Mesenchymal stem cell (in vitro differentiated cells and primary cell): ENCODE measurements around the gene AFTPH.

ENCODE experiments used
- DNase-seq: peaks from one replicate; pipeline ENCODE4 v3.0.0-alpha.2; 2013
- H2AFZ ChIP-seq: one replicate; pipeline ENCODE4 v1.6.1; 2013; ENCODE audit warnings: low read depth, mild to moderate bottlenecking, control low read depth, inconsistent platforms, low read length, moderate library complexity
- H2AK5ac ChIP-seq: 2 replicates; pipeline ENCODE4 v1.6.1; 2013; ENCODE audit warnings: low read length, moderate library complexity, mild to moderate bottlenecking, inconsistent platforms; ENCODE audit not compliant: severe bottlenecking
- H2BK120ac ChIP-seq: one replicate; pipeline ENCODE4 v1.6.1; 2013; ENCODE audit warnings: low read depth, mild to moderate bottlenecking, inconsistent platforms, low read length, moderate library complexity
- H2BK12ac ChIP-seq, 2 experiments: one replicate each; pipeline ENCODE4 v1.6.1; 2013; ENCODE audit warnings: inconsistent platforms in 2 of 2, low read length in 2 of 2, mild to moderate bottlenecking in 2 of 2, moderate library complexity in 2 of 2, control low read depth in 1 of 2
- H2BK15ac ChIP-seq: one replicate; pipeline ENCODE4 v1.6.1; 2013; ENCODE audit warnings: mild to moderate bottlenecking, low read depth, inconsistent platforms; ENCODE audit not compliant: poor library complexity, severe bottlenecking
- H2BK5ac ChIP-seq: 2 replicates; pipeline ENCODE4 v1.6.1; 2013; ENCODE audit warnings: low read depth, mild to moderate bottlenecking, low read length, control low read depth, inconsistent platforms; ENCODE audit not compliant: poor library complexity, severe bottlenecking
- H3K14ac ChIP-seq, 2 experiments: one replicate each; pipeline ENCODE4 v1.6.1; 2013; ENCODE audit warnings: inconsistent platforms in 2 of 2, low read length in 2 of 2, control low read depth in 1 of 2, mild to moderate bottlenecking in 1 of 2, moderate library complexity in 1 of 2
- H3K18ac ChIP-seq, 2 experiments: one replicate each; pipeline ENCODE4 v1.6.1; 2013; ENCODE audit warnings: inconsistent platforms in 2 of 2, low read length in 2 of 2, control low read depth in 1 of 2, low read depth in 1 of 2, mild to moderate bottlenecking in 1 of 2
- H3K23ac ChIP-seq, 2 experiments: one replicate each; pipeline ENCODE4 v1.6.1; 2013; ENCODE audit warnings: inconsistent platforms in 2 of 2, low read length in 2 of 2, mild to moderate bottlenecking in 2 of 2, moderate library complexity in 2 of 2, control low read depth in 1 of 2
- H3K27ac ChIP-seq: 2 replicates; pipeline ENCODE4 v1.5.1; 2013; ENCODE audit warnings: mild to moderate bottlenecking, moderate library complexity, low read length, control low read depth, inconsistent platforms; ENCODE audit not compliant: poor library complexity, severe bottlenecking
- H3K27me3 ChIP-seq, 2 experiments: 2 replicates each; pipeline versions ENCODE4 v1.6.1 to v1.7.0; 2013; ENCODE audit warnings: low read length in 2 of 2, mild to moderate bottlenecking in 2 of 2, moderate library complexity in 2 of 2, control low read depth in 1 of 2, inconsistent platforms in 1 of 2; ENCODE audit not compliant: control insufficient read depth in 1 of 2, insufficient read depth in 1 of 2
- H3K36me3 ChIP-seq, 2 experiments: 2 replicates each; pipeline versions ENCODE4 v1.6.1 to v1.7.0; 2013; ENCODE audit warnings: low read length in 2 of 2, control low read depth in 1 of 2, inconsistent platforms in 1 of 2, low read depth in 1 of 2, mild to moderate bottlenecking in 1 of 2; ENCODE audit not compliant: insufficient read depth in 2 of 2, control insufficient read depth in 1 of 2
- H3K4ac ChIP-seq, 2 experiments: one replicate each; pipeline ENCODE4 v1.6.1; 2013; ENCODE audit warnings: inconsistent platforms in 2 of 2, low read length in 2 of 2, mild to moderate bottlenecking in 2 of 2, moderate library complexity in 2 of 2, control low read depth in 1 of 2, low read depth in 1 of 2
- H3K4me1 ChIP-seq: 2 replicates; pipeline ENCODE4 v1.6.1; 2013; ENCODE audit warnings: low read depth, low read length, control low read depth; ENCODE audit not compliant: control insufficient read depth, insufficient read depth
- H3K4me2 ChIP-seq: 2 replicates; pipeline ENCODE4 v1.6.1; 2013; ENCODE audit warnings: low read length, mild to moderate bottlenecking, inconsistent platforms; ENCODE audit not compliant: poor library complexity, severe bottlenecking
- H3K4me3 ChIP-seq, 2 experiments: 2 replicates each; pipeline versions ENCODE4 v1.5.1 to v1.7.0; 2013; ENCODE audit warnings: low read length in 2 of 2, mild to moderate bottlenecking in 2 of 2, control low read depth in 1 of 2, low read depth in 1 of 2; ENCODE audit not compliant: insufficient read depth in 1 of 2
- H3K79me1 ChIP-seq: replicated peaks from 2 replicates; pipeline ENCODE4 v1.6.1; 2013; ENCODE audit warnings: mild to moderate bottlenecking, control low read depth, low read length, inconsistent platforms; ENCODE audit not compliant: poor library complexity, severe bottlenecking
- H3K9ac ChIP-seq: 2 replicates; pipeline ENCODE4 v1.7.0; 2013; ENCODE audit warnings: mild to moderate bottlenecking, low read length, moderate library complexity
- H3K9me3 ChIP-seq: 2 replicates; pipeline ENCODE4 v1.7.0; 2013; ENCODE audit warnings: mild to moderate bottlenecking, low read length; ENCODE audit not compliant: control insufficient read depth
- H4K8ac ChIP-seq: one replicate; pipeline ENCODE4 v1.6.1; 2013; ENCODE audit warnings: inconsistent platforms, mild to moderate bottlenecking, low read length, moderate library complexity
- H4K91ac ChIP-seq: one replicate; pipeline ENCODE4 v1.6.1; 2013; ENCODE audit warnings: mild to moderate bottlenecking, low read length, inconsistent platforms
- WGBS: methylation state at CpG from one replicate; pipeline ENCODE4 v1.1.7; 2013; ENCODE audit warnings: mixed read lengths; 5-methylcytosine and 5-hydroxymethylcytosine counted together

The AFTPH gene

GRCh38 chr2:64627860-64628841, 104.0 kb downstream of the AFTPH start:
- Histone ChIP-seq H2BK12ac (no peak overlapping the region), H3K4me3 (no peak overlapping the region), H2BK15ac (no peak overlapping the region), H3K27me3 (no peaks in the 10 kb centered on the region), H3K36me3 (peaks cover 21 to 49% of the 10 kb centered on the region in 2 experiments), H3K23ac (no peak overlapping the region), H3K4me2 (no peak overlapping the region), H2BK120ac (no peak overlapping the region), H4K91ac (no peak overlapping the region), H2AK5ac (no peak overlapping the region), H2AFZ (no peak overlapping the region), H4K8ac (no peak overlapping the region), H3K4me1 (peaks cover 12% of the 10 kb centered on the region), H3K18ac (no peak overlapping the region), H3K4ac (no peak overlapping the region), H3K9me3 (no peaks in the 10 kb centered on the region), H2BK5ac (no peak overlapping the region), H3K27ac (no peak overlapping the region), H3K14ac (no peak overlapping the region), H3K79me1 (peaks cover 17% of the 10 kb centered on the region), H3K9ac (peak overlapping the region; percentile 6)
- WGBS, result 96% methylated on average over 14 of the region's 14 CpGs
- DNase-seq, result no peak

- no peak overlapping the region for H2AK5ac ChIP-seq
- H2BK120ac ChIP-seq, result no peak overlapping the region
- H3K4me2 ChIP-seq, result no peak overlapping the region
- H3K27me3 ChIP-seq, result no peaks in the 10 kb centered on the region
- H3K4me3 ChIP-seq, result no peak overlapping the region
- H3K4ac ChIP-seq, result no peak overlapping the region
- H3K79me1 ChIP-seq, result peaks cover 22% of the 10 kb centered on the region
- H2AFZ ChIP-seq, result no peak overlapping the region
- no peaks in the 10 kb centered on the region for H3K9me3 ChIP-seq
- WGBS, result 90% methylated on average over 10 of the region's 10 CpGs
- peak overlapping the region; percentile 15 for H4K91ac ChIP-seq
- H2BK12ac ChIP-seq, result no peak overlapping the region
- peaks cover 26 to 60% of the 10 kb centered on the region in 2 experiments for H3K36me3 ChIP-seq
- H3K27ac ChIP-seq, result no peak overlapping the region
- DNase-seq, result no peak
- H4K8ac ChIP-seq, result no peak overlapping the region
- H2BK15ac ChIP-seq, result no peak overlapping the region
- H3K18ac ChIP-seq, result no peak overlapping the region
- H2BK5ac ChIP-seq, result no peak overlapping the region
- H3K4me1 ChIP-seq, result peaks cover 12% of the 10 kb centered on the region
- H3K9ac ChIP-seq, result peak overlapping the region; percentile 6
- H3K14ac ChIP-seq, result no peak overlapping the region
- H3K23ac ChIP-seq, result no peak overlapping the region
Measured at GRCh38 chr2:64629329-64629781, 105.2 kb downstream of the AFTPH start.

- WGBS, result 98% methylated on average over 6 of the region's 7 CpGs
- Histone ChIP-seq H2AK5ac (no peak overlapping the region), H4K91ac (no peak overlapping the region), H3K14ac (no peak overlapping the region), H2BK15ac (no peak overlapping the region), H3K4me1 (peaks cover 12% of the 10 kb centered on the region), H3K4me2 (no peak overlapping the region), H3K36me3 (peaks cover 30 to 66% of the 10 kb centered on the region in 2 experiments), H3K9ac (no peak overlapping the region), H2AFZ (no peak overlapping the region), H3K27me3 (no peaks in the 10 kb centered on the region), H3K27ac (no peak overlapping the region), H3K18ac (no peak overlapping the region), H3K4ac (no peak overlapping the region), H2BK12ac (no peak overlapping the region), H4K8ac (no peak overlapping the region), H3K4me3 (no peak overlapping the region), H3K9me3 (no peaks in the 10 kb centered on the region), H3K23ac (no peak overlapping the region), H2BK5ac (no peak overlapping the region), H3K79me1 (peaks cover 24% of the 10 kb centered on the region), H2BK120ac (no peak overlapping the region)
- no peak for DNase-seq
Measured at GRCh38 chr2:64629875-64630274, 105.7 kb downstream of the AFTPH start.

- Histone ChIP-seq H3K79me1 (peaks cover 27% of the 10 kb centered on the region), H3K27me3 (no peaks in the 10 kb centered on the region), H3K9ac (no peak overlapping the region), H3K9me3 (no peaks in the 10 kb centered on the region), H3K23ac (no peak overlapping the region), H2BK120ac (no peak overlapping the region), H3K36me3 (peaks cover 34 to 74% of the 10 kb centered on the region in 2 experiments), H3K14ac (no peak overlapping the region), H4K91ac (peak overlapping the region; percentile 9), H3K27ac (no peak overlapping the region), H4K8ac (no peak overlapping the region), H2AFZ (no peak overlapping the region), H3K4me3 (no peak overlapping the region), H3K4me1 (peaks cover 12% of the 10 kb centered on the region), H2BK12ac (no peak overlapping the region), H2BK5ac (no peak overlapping the region), H3K4me2 (no peak overlapping the region), H2AK5ac (no peak overlapping the region), H3K18ac (no peak overlapping the region), H2BK15ac (no peak overlapping the region), H3K4ac (no peak overlapping the region)
- WGBS, result 95% methylated on average over 10 of the region's 10 CpGs
- no peak for DNase-seq
Measured at GRCh38 chr2:64630752-64631151, 106.6 kb downstream of the AFTPH start.
